ENCODE results near the gene CATSPERZ.

CATSPERZ gene, protein sequence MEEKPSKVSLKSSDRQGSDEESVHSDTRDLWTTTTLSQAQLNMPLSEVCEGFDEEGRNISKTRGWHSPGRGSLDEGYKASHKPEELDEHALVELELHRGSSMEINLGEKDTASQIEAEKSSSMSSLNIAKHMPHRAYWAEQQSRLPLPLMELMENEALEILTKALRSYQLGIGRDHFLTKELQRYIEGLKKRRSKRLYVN

DNA sequence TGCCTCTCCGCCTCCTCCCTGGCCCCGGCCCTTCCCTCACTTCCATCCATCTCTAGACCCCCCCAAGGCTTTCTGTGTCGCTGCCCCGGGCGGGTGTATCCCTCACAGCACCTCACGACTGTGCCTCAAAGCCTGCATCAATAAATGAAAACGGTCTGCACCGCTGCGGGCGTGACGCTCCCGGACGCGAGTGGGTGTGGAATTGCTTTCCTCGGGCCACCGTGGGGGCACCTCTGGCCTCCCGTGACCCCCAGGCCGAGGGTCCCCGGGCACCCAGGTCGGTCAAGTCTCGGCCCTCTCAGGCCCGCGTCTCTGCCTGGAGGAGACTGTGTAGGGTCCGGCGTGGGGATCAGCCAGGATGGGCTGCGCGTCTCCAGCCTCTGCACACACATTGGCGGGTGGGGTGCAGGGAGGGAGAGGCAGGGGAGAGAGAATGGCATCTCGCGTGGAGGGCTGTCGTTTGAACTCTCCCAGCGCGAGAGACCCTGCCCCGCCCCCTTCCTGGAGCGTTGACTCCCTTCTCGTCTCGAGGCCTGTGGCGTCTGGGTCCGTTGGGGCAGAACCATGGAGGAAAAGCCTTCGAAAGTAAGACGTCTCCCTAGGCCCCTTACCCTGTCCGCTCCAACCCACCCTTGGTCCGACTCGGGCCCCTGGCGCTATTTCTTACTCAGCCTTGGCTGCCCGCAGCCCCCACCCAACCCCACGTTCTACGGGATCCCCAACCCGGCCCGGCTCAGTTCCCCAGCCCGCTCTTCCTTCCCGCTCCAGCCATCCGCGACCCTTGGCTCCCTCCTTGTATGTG lies at the start of gene CATSPERZ:
CATSPERZ (plus strand) TSS at position 512 of the 802 bp plus-strand sequence; CDS start at position 565, 53 bp downstream.
- Histone ChIP-seq H3K36me3 (no peaks in the 10 kb centered on the region), H3K27ac (no peak within 1 kb of the TSS), H3K27me3 (peaks cover 71 to 77% (median 72%) of the 10 kb centered on the region in 11 experiments), H3K4me2 (peak within 1 kb of the TSS; percentile 83 to 93 (median 89)), H3K4me3 (peak within 1 kb of the TSS; percentile 36 to 62 (median 49)), H3K9ac (peak within 1 kb of the TSS in 10 of 11 experiments; percentile 8 to 49 (median 32); a peak in 14 of 22 replicates), H3K4me1 (peaks cover 30 to 44% (median 33%) of the 10 kb centered on the region in 10 experiments), H3K9me3 (replicated peaks in 1 of 11) (no peaks in the 10 kb centered on the region), H4K20me1 (peaks cover 0 to 52% (median 32%) of the 10 kb centered on the region in 11 experiments; a peak in 18 of 22 replicates)
- no peak for TF ChIP-seq Cebpa-rat (IDR thresholded peaks at IDR 0.05)

DNA sequence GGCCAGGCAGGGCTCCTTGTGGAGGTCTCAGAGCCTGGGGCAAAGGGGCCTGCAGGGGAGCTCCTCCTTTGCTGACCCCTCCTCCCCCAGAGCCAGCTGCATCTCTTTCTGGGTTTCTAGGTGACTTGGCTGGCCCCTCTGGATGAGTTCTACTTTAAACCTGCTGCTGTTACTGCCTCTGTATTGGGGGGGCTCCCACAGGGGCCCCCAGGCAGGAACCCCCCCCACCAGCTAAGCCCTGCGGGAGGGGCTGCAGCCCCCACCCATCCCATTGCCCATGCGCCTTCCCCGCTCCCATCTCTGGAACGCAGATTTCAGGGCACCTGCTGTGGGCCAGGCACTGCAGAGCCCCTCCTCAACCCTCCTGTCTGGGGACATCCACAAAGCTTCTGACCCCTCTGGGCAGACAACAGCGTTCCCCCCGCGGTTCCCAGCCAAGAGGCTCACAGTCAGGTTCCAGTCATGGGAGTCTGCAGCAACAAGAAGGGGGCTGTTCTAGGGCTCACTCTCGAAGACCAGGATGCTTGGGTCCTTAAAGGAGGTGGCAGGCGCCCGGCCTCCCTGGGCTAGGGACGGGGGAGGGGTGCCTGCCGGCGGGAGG lies 49.6 kb upstream of the CATSPERZ start:
- Histone ChIP-seq H4K20me1 (peaks cover 21 to 40% (median 27%) of the 10 kb centered on the region in 11 experiments; a peak in 21 of 22 replicates), H3K4me1 (peaks cover 46 to 72% (median 68%) of the 10 kb centered on the region in 10 experiments), H3K27ac (peak overlapping the region in 8 of 11 experiments; percentile 42 to 95 (median 73); a peak in 13 of 22 replicates), H3K9me3 (replicated peaks in 1 of 11) (no peaks in the 10 kb centered on the region), H3K9ac (peak overlapping the region; percentile 75 to 95 (median 85)), H3K4me2 (peak overlapping the region; percentile 92 to 100 (median 99)), H3K27me3 (no peaks in the 10 kb centered on the region), H3K36me3 (peaks cover 13 to 21% (median 15%) of the 10 kb centered on the region in 11 experiments), H3K4me3 (peak overlapping the region; percentile 71 to 96 (median 90))
- TF ChIP-seq Cebpa-rat (IDR thresholded peaks at IDR 0.05) = no peak

DNA sequence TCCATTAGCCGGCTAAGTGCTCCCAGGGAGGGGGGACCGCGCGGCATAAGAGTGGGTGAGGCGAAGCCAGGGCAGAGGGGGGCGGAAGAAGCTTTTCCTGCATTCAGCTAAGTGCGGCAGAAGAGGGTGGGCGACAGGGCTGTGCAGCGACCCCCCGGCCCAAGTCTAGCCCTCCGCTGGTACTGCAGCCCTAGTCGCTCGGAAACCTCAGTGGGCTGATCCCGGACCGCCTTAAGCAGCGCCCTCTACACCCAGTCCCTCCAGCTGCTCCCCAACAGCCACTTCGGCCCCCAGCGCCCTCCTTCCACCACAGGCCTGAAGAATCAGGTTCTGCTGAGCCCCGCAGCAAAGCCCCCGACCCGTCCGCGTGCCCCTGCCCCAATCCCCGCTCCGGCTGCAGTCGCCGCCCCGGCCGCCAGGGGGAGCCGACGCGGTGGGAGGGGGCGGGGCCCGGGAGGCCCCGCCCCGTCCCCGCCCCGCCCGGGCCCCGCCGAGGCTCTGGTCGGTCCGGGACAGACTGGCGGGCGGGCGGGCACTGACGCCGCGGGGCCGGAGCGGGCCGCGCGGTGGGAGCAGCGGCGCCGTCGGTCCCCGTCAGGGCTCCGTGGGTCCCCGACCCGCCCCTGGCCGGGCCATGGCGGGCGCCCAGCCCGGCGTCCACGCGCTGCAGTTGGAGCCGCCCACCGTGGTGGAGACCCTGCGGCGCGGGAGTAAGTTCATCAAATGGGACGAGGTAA lies 49.0 kb upstream of the CATSPERZ start, which contains the start of gene PLCB3:
PLCB3 (plus strand) TSS at position 515 of the 737 bp plus-strand sequence; CDS start at position 635, 120 bp downstream.
- no peaks in the 10 kb centered on the region for H3K9me3 ChIP-seq (replicated peaks in 1 of 11)
- H3K27me3 ChIP-seq = no peaks in the 10 kb centered on the region
- H3K9ac ChIP-seq = peak within 1 kb of the TSS; percentile 75 to 95 (median 85)
- H3K4me3 ChIP-seq = peak within 1 kb of the TSS; percentile 71 to 96 (median 90)
- peaks cover 17 to 38% (median 25%) of the 10 kb centered on the region in 11 experiments; a peak in 19 of 22 replicates for H4K20me1 ChIP-seq
- TF ChIP-seq Cebpa-rat (IDR thresholded peaks at IDR 0.05) = no peak
- H3K4me2 ChIP-seq = peak within 1 kb of the TSS; percentile 92 to 100 (median 99)
- peaks cover 46 to 72% (median 68%) of the 10 kb centered on the region in 10 experiments for H3K4me1 ChIP-seq
- peak within 1 kb of the TSS; percentile 23 to 95 (median 71); a peak in 21 of 22 replicates for H3K27ac ChIP-seq
- peaks cover 19 to 27% (median 21%) of the 10 kb centered on the region in 11 experiments for H3K36me3 ChIP-seq

DNA sequence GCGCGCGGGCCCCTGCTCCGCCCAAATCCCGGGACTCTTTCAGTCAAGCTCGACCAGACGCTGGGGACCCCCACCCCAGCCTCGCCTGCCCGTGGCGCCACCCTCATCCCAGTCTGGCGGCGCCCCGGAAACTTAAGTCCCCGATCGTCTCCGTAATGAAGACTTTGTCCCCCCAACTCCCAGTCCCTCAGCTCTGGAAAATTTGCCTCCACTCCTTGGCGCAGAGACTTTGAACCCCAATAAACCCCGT lies 48.5 kb upstream of the CATSPERZ start:
- H3K4me2 ChIP-seq = peak overlapping the region; percentile 92 to 100 (median 99)
- no peaks in the 10 kb centered on the region for H3K27me3 ChIP-seq
- H3K27ac ChIP-seq = peak overlapping the region; percentile 23 to 95 (median 71); a peak in 21 of 22 replicates
- peak overlapping the region; percentile 71 to 96 (median 90) for H3K4me3 ChIP-seq
- H3K9me3 ChIP-seq (replicated peaks in 1 of 11) = no peaks in the 10 kb centered on the region
- H3K4me1 ChIP-seq = peaks cover 46 to 72% (median 68%) of the 10 kb centered on the region in 10 experiments
- no peak for TF ChIP-seq Cebpa-rat (IDR thresholded peaks at IDR 0.05)
- peaks cover 17 to 42% (median 28%) of the 10 kb centered on the region in 11 experiments; a peak in 19 of 22 replicates for H4K20me1 ChIP-seq
- H3K36me3 ChIP-seq = peaks cover 24 to 32% (median 26%) of the 10 kb centered on the region in 11 experiments
- peak overlapping the region; percentile 75 to 95 (median 85) for H3K9ac ChIP-seq

DNA sequence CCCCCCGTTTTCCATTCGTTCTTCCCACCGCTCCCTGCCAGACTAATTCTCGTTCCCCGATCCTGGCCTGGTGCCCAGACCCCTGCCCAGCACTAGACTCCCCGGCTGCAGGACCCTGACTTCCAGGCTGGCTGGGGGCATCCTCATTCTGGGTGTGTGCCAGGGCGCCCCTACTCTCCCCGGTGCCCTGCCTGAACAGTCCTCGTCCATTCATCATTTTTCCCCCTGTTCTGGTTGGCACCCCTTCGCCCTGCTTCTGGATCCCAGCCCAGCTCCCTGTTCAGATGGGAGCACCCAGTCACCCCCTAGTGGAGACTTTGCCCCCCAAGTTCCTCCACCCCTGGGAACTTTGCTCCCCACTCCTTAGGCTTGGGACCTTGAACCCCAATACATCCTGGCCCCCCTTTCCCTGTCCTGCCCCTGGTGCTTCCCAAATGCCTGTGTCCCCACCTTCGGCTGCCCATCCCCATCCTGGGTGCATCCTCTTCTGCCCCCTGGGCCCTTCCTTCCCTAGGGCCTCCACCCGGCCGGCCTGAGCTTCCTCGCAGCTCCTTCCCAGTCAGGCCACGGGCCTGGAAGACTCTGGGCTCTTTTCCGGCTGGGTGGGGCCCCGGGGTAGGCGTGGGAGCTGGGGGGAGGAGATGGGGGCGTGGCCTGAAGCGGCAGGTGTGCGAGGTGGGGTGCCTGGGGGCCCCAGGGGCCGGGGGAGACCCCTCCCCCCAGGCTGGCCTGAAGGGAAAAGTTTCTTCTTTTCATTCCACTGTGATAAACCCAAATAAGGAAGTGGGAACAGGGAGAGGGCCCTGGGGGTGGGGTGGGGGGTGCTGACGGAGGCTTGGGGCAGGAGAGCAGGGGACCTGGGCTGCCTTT lies 47.9 kb upstream of the CATSPERZ start:
- peak overlapping the region; percentile 71 to 96 (median 90) for H3K4me3 ChIP-seq
- peak overlapping the region; percentile 92 to 100 (median 99) for H3K4me2 ChIP-seq
- H3K9me3 ChIP-seq (replicated peaks in 1 of 11) = no peaks in the 10 kb centered on the region
- peak overlapping the region; percentile 75 to 95 (median 85) for H3K9ac ChIP-seq
- peaks cover 46 to 69% (median 64%) of the 10 kb centered on the region in 10 experiments for H3K4me1 ChIP-seq
- peak overlapping the region; percentile 23 to 95 (median 71); a peak in 21 of 22 replicates for H3K27ac ChIP-seq
- no peak for TF ChIP-seq Cebpa-rat (IDR thresholded peaks at IDR 0.05)
- peaks cover 17 to 47% (median 28%) of the 10 kb centered on the region in 11 experiments; a peak in 19 of 22 replicates for H4K20me1 ChIP-seq
- peaks cover 30 to 38% (median 32%) of the 10 kb centered on the region in 11 experiments for H3K36me3 ChIP-seq
- no peaks in the 10 kb centered on the region for H3K27me3 ChIP-seq

DNA sequence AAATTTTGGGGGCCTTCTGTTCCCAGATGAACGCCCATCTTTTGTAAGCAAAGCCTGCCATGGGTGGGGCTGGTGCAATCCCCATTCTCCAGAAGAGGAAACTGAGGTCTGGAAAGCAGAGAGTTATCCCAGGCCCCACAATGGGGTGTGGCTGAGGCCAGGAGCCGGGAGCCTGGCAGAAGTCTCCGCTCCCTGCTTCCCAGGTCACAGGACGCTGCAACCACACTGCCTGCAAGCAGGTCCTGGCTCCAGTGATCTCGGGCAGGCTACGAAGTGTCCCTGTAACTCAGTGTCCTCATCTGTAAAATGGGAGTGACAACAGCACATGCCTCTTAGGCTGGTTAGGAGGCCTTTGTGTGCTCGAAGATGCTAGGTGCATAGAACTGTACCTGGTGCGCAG lies 47.1 kb upstream of the CATSPERZ start:
- TF ChIP-seq Cebpa-rat (IDR thresholded peaks at IDR 0.05) = no peak
- Histone ChIP-seq H4K20me1 (peaks cover 17 to 53% (median 28%) of the 10 kb centered on the region in 11 experiments; a peak in 19 of 22 replicates), H3K27ac (peak overlapping the region in 5 of 11 experiments; percentile 15 to 95 (median 71); a peak in 7 of 22 replicates), H3K4me2 (peak overlapping the region; percentile 92 to 100 (median 99)), H3K4me1 (peaks cover 40 to 60% (median 56%) of the 10 kb centered on the region in 10 experiments), H3K4me3 (peak overlapping the region; percentile 71 to 96 (median 90); a peak in 19 of 20 replicates), H3K9me3 (replicated peaks in 1 of 11) (no peaks in the 10 kb centered on the region), H3K36me3 (peaks cover 36 to 46% (median 39%) of the 10 kb centered on the region in 11 experiments), H3K9ac (peak overlapping the region; percentile 27 to 95 (median 84); a peak in 18 of 22 replicates), H3K27me3 (no peaks in the 10 kb centered on the region)

DNA sequence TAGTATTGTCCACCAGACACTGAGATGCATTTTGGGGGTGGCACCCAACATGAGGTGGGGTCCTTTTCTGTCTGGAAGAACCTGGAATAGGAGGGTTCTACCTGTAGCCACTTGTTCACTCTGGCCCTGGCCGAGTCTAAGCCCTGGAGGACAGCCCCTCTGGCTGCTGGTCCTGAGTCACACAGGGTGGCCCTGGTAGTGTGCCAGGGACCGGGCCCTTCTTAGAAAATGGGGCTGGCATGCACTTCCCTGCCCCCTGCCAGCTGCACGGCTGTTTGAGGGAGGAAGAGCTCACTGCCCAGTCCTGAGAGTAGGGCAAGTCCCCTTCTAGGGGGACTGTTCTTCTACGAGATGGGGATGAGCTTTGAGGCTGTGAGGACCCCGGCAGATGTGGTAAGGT lies 46.7 kb upstream of the CATSPERZ start:
- H3K36me3 ChIP-seq = peaks cover 40 to 50% (median 43%) of the 10 kb centered on the region in 11 experiments
- H3K27me3 ChIP-seq = no peaks in the 10 kb centered on the region
- peak overlapping the region; percentile 5 to 95 (median 83); a peak in 14 of 22 replicates for H3K9ac ChIP-seq
- peak overlapping the region in 4 of 10 experiments; percentile 94 to 95 (median 94); a peak in 6 of 20 replicates for H3K4me3 ChIP-seq
- H3K9me3 ChIP-seq (replicated peaks in 1 of 11) = no peaks in the 10 kb centered on the region
- no peak for TF ChIP-seq Cebpa-rat (IDR thresholded peaks at IDR 0.05)
- H4K20me1 ChIP-seq = peaks cover 17 to 58% (median 28%) of the 10 kb centered on the region in 11 experiments; a peak in 19 of 22 replicates
- peak overlapping the region in 2 of 11 experiments; percentile 8 to 31; a peak in 2 of 22 replicates for H3K27ac ChIP-seq
- H3K4me2 ChIP-seq = peak overlapping the region; percentile 92 to 100 (median 99)
- peaks cover 39 to 56% (median 52%) of the 10 kb centered on the region in 10 experiments for H3K4me1 ChIP-seq
